ENCODE measurements around the gene EDDM13. TPM values are rescaled to one million over a fixed set of nuclear protein-coding genes. Genes with fewer than 3 reads are reported as not detected.

Gene EDDM13
- total and polyA plus RNA-seq, 10 of the 15 experiments (the other 5 are each of a cell fraction or from before 2014, with no cell fraction given): 0.15 to 0.37 TPM; not detected in 8

DNA sequence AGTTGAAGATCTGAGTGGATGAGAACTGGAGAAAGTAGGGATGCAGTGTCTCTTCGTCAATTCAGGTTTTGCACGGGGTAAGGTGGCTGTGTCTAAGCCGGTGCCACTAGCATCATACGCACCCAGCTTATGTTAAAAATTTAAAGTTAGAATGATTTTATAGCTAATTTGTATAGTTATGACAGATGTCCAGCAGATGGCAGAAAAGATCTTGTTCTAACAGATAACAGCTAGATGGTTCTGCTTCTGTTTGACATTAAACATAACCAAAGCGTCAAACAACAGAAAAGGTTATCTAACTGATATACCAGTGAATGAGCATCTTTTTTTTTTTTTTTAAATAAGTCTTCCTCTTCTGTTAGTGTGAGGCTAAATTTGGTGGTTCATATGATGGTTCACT, 18.8 kb upstream of the EDDM13 start:
- POLR2A ChIA-PET: no interaction called here
- in situ Hi-C loops (cut with MboI): loop anchor here (5.0 kb wide), 1 partner anchor 79 kb away; no protein-coding TSS in a partner anchor
- H3K79me2 ChIP-seq (ENCODE audit: control insufficient read depth, insufficient read depth, low read length): no peaks in the 10 kb centered on the region
- H3K9me3 ChIP-seq (replicated peaks; ENCODE audit: control insufficient read depth, insufficient read depth, low read length): no peaks in the 10 kb centered on the region
- WGBS (ENCODE audit: insufficient coverage, insufficient replicate concordance, low lambda C conversion rate, missing lambda C conversion rate): 18% methylated on average over 5 of the region's 5 CpGs
- peak; percentile 57 for FAIRE-seq
- SMC1A ChIA-PET (ENCODE audit: uncharacterized antibody, unreplicated experiment): interaction anchor here (0.5 to 5.3 kb wide), 17 partner anchors 10 to 1012 kb away, joined by 3 to 82 read pairs (median 4); no protein-coding TSS in a partner anchor
- BruUV-seq (replicated peaks): no TSS peak
- no peaks in the 10 kb centered on the region for H3K27me3 ChIP-seq (replicated peaks in 1 of 2; ENCODE audit: control insufficient read depth in 2 of 2, insufficient read depth in 2 of 2, low read length in 1 of 2)
- no peak overlapping the region for H2AFZ ChIP-seq (ENCODE audit: control insufficient read depth, low read depth, low read length)
- TF ChIP-seq ZSCAN29 (IDR thresholded peaks at IDR 0.05) (no peak), KLF5 (IDR thresholded peaks at IDR 0.05; ENCODE audit: partially characterized antibody) (no peak), SMC3 (IDR thresholded peaks at IDR 0.05; ENCODE audit: borderline replicate concordance, low read length) (peak; percentile 61; the same call in 1 of the 2 replicates), RAD21 (IDR thresholded peaks at IDR 0.05; ENCODE audit: insufficient read depth, low read depth, low read length) (peak; percentile 54)
- TF ChIP-seq, protein P1, sequence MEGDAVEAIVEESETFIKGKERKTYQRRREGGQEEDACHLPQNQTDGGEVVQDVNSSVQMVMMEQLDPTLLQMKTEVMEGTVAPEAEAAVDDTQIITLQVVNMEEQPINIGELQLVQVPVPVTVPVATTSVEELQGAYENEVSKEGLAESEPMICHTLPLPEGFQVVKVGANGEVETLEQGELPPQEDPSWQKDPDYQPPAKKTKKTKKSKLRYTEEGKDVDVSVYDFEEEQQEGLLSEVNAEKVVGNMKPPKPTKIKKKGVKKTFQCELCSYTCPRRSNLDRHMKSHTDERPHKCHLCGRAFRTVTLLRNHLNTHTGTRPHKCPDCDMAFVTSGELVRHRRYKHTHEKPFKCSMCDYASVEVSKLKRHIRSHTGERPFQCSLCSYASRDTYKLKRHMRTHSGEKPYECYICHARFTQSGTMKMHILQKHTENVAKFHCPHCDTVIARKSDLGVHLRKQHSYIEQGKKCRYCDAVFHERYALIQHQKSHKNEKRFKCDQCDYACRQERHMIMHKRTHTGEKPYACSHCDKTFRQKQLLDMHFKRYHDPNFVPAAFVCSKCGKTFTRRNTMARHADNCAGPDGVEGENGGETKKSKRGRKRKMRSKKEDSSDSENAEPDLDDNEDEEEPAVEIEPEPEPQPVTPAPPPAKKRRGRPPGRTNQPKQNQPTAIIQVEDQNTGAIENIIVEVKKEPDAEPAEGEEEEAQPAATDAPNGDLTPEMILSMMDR (IDR thresholded peaks at IDR 0.05 in 2 of 3, conservative IDR thresholded peaks at IDR 0.05 in 1 of 3; ENCODE audit: control insufficient read depth in 2 of 3, extremely low read depth in 1 of 3, insufficient read depth in 1 of 3, low read depth in 3 of 3, low read length in 3 of 3): peak; percentile 33 to 50 (median 35); a peak in 3 of 6 replicates
- intact Hi-C loops (cut with micrococcal nuclease; ENCODE audit: unreplicated experiment): loop anchor here (1.0 to 2.0 kb wide), 2 partner anchors 80 to 187 kb away; no protein-coding TSS in a partner anchor
- no peak overlapping the region for H3K27ac ChIP-seq (ENCODE audit: control insufficient read depth, insufficient read depth)
- peak; percentile 63 for ATAC-seq
- RAD21 ChIA-PET (ENCODE audit: unreplicated experiment): interaction anchor here (0.8 to 4.5 kb wide), 11 partner anchors 11 to 187 kb away, joined by 3 to 106 read pairs (median 3); no protein-coding TSS in a partner anchor
- H3K4me3 ChIP-seq: no peak overlapping the region
- CTCF ChIA-PET: interaction anchor here (0.6 to 8.2 kb wide), 41 partner anchors 7 to 769 kb away, joined by 3 to 185 read pairs (median 4); partner anchors contain the start of genes EDDM13, NAT14 and ZSCAN5A
- no peaks in the 10 kb centered on the region for H3K4me1 ChIP-seq (ENCODE audit: control insufficient read depth, insufficient read depth, low read length)
- no peaks in the 10 kb centered on the region for H3K36me3 ChIP-seq (ENCODE audit: control insufficient read depth in 2 of 2, insufficient read depth in 2 of 2, low read length in 1 of 2)
- H3K9ac ChIP-seq (ENCODE audit: control insufficient read depth, insufficient read depth, low read length): no peak overlapping the region
- no peak for DNase-seq (ENCODE audit: low read depth, low spot score)
- no peak overlapping the region for H3K4me2 ChIP-seq (ENCODE audit: control insufficient read depth, insufficient read depth)
- H4K20me1 ChIP-seq (ENCODE audit: control insufficient read depth, insufficient read depth): no peaks in the 10 kb centered on the region
